Stimulated activated naive B cell treated with anti-CD40 and anti-IgM and Interleukin-4, amounts not matched to agents 10 μg/mL and 1 μg/mL and 100 μg/mL, for 72 hours (primary cell): ENCODE measurements around the gene RNU6-1.
A peak's percentile ranks its signal among the peaks of the same experiment; 100 is the strongest.

Experiments
- ATAC-seq, 2 donors: fragments of 150-1000 bp; cut with Tn5 transposase; replicated peaks; 2 replicates each; pipeline ENCODE4 v1.10.0; 2021; ENCODE audit warnings: moderate library complexity in 1 of 2
- DNase-seq: peaks from one replicate; pipeline ENCODE4 v3.0.0; 2021
- H3K27ac Mint-ChIP-seq: one replicate; pipeline ENCODE4 v1.8.0; 2022; ENCODE audit warnings: mild to moderate bottlenecking, mixed read lengths
- H3K27me3 Mint-ChIP-seq, 2 donors: one replicate each; pipeline ENCODE4 v1.8.0; 2022; ENCODE audit warnings: mixed read lengths in 2 of 2
- H3K36me3 Mint-ChIP-seq, 2 donors: one replicate each; pipeline ENCODE4 v1.8.0; 2022; ENCODE audit warnings: mixed read lengths in 2 of 2, mild to moderate bottlenecking in 1 of 2
- H3K4me1 Mint-ChIP-seq, 2 donors: one replicate each; pipeline ENCODE4 v1.8.0; 2022; ENCODE audit warnings: mixed read lengths in 2 of 2, mild to moderate bottlenecking in 1 of 2
- H3K4me3 Mint-ChIP-seq, 2 donors: one replicate each; pipeline ENCODE4 v1.8.0; 2022; ENCODE audit warnings: mild to moderate bottlenecking in 2 of 2, mixed read lengths in 2 of 2, moderate library complexity in 1 of 2
- H3K9me3 Mint-ChIP-seq, 2 donors: one replicate each; pipeline ENCODE4 v1.8.0; 2022; ENCODE audit warnings: mixed read lengths in 2 of 2, mild to moderate bottlenecking in 1 of 2

The RNU6-1 gene

GRCh38 chr15:67839929-67840748, at the start of gene RNU6-1:
Gene RNU6-1 (minus strand): TSS chr15:67840045.
- peak; percentile 94 for DNase-seq
- Mint-ChIP-seq H3K4me1 (peaks cover 28 to 46% of the 10 kb centered on the region in 2 donors), H3K36me3 (peaks cover 4 to 5% of the 10 kb centered on the region in 2 donors), H3K9me3 (no peaks in the 10 kb centered on the region), H3K27ac (peak within 1 kb of the TSS; percentile 99), H3K27me3 (peaks cover 9 to 21% of the 10 kb centered on the region in 2 donors), H3K4me3 (peak within 1 kb of the TSS; percentile 89 to 95)
- ATAC-seq, result peak; percentile 86 to 91

- Mint-ChIP-seq H3K4me1 (peaks cover 5 to 8% of the 10 kb centered on the region in 2 donors), H3K27ac (no peak overlapping the region), H3K4me3 (no peak overlapping the region), H3K9me3 (peaks cover 2 to 11% of the 10 kb centered on the region in 2 donors), H3K27me3 (peaks cover 20 to 37% of the 10 kb centered on the region in 2 donors), H3K36me3 (peaks cover 0 to 11% of the 10 kb centered on the region in 2 donors)
- DNase-seq (no peak), ATAC-seq (no peak)
These were observed 47.9 kb upstream of the RNU6-1 start for GRCh38 chr15:67887776-67888175.

GRCh38 chr15:67885861-67886260, 46.0 kb upstream of the RNU6-1 start:
- DNase-seq (no peak), ATAC-seq (no peak)
- Mint-ChIP-seq H3K9me3 (peaks cover 2 to 11% of the 10 kb centered on the region in 2 donors), H3K27ac (no peak overlapping the region), H3K4me3 (no peak overlapping the region), H3K36me3 (peaks cover 0 to 11% of the 10 kb centered on the region in 2 donors), H3K27me3 (peaks cover 24 to 35% of the 10 kb centered on the region in 2 donors), H3K4me1 (peaks cover 13 to 15% of the 10 kb centered on the region in 2 donors)

GRCh38 chr15:67885175-67885523, 45.3 kb upstream of the RNU6-1 start:
- H3K9me3 Mint-ChIP-seq, result peaks cover 2 to 10% of the 10 kb centered on the region in 2 donors
- H3K4me3 Mint-ChIP-seq, result peak overlapping the region; percentile 76 to 83
- DNase-seq, result no peak
- no peak overlapping the region for H3K27ac Mint-ChIP-seq
- peaks cover 13 to 15% of the 10 kb centered on the region in 2 donors for H3K4me1 Mint-ChIP-seq
- H3K36me3 Mint-ChIP-seq, result peaks cover 0 to 10% of the 10 kb centered on the region in 2 donors
- ATAC-seq, result no peak
- peaks cover 24 to 33% of the 10 kb centered on the region in 2 donors for H3K27me3 Mint-ChIP-seq

GRCh38 chr15:67884514-67885174, 44.8 kb upstream of the RNU6-1 start:
- peaks cover 0 to 4% of the 10 kb centered on the region in 2 donors for H3K36me3 Mint-ChIP-seq

GRCh38 chr15:67884009-67884408, 44.2 kb upstream of the RNU6-1 start:
- Mint-ChIP-seq H3K27me3 (peaks cover 24% of the 10 kb centered on the region in 2 donors), H3K36me3 (no peaks in the 10 kb centered on the region), H3K9me3 (no peaks in the 10 kb centered on the region), H3K27ac (no peak overlapping the region), H3K4me1 (peaks cover 15% of the 10 kb centered on the region in 2 donors), H3K4me3 (peak overlapping the region in 1 of 2 donors; percentile 83)
- ATAC-seq, result no peak
- DNase-seq, result no peak

More at GRCh38 chr15:67884514-67885174, 44.8 kb upstream of the RNU6-1 start:
- Mint-ChIP-seq H3K9me3 (peaks cover under 1 to 5% of the 10 kb centered on the region in 2 donors), H3K4me3 (peak overlapping the region; percentile 76 to 83), H3K27ac (no peak overlapping the region), H3K27me3 (peaks cover 24 to 28% of the 10 kb centered on the region in 2 donors), H3K4me1 (peaks cover 13 to 15% of the 10 kb centered on the region in 2 donors)
- DNase-seq (no peak), ATAC-seq (peak; percentile 72 to 78)

GRCh38 chr15:67883234-67883773, 43.5 kb upstream of the RNU6-1 start:
- ATAC-seq (no peak), DNase-seq (no peak)
- Mint-ChIP-seq H3K4me3 (no peak overlapping the region), H3K9me3 (no peaks in the 10 kb centered on the region), H3K27me3 (peaks cover 19 to 22% of the 10 kb centered on the region in 2 donors), H3K27ac (no peak overlapping the region), H3K4me1 (peaks cover 15% of the 10 kb centered on the region in 2 donors), H3K36me3 (no peaks in the 10 kb centered on the region)

GRCh38 chr15:67882487-67883233, 42.8 kb upstream of the RNU6-1 start:
- no peaks in the 10 kb centered on the region for H3K36me3 Mint-ChIP-seq

GRCh38 chr15:67880651-67881182, 40.9 kb upstream of the RNU6-1 start:
- H3K4me1 Mint-ChIP-seq, result peaks cover 15% of the 10 kb centered on the region in 2 donors
- DNase-seq (no peak), ATAC-seq (peak in 1 of 2 donors; percentile 8)
- no peaks in the 10 kb centered on the region for H3K36me3 Mint-ChIP-seq
- H3K27ac Mint-ChIP-seq, result no peak overlapping the region
- H3K9me3 Mint-ChIP-seq, result no peaks in the 10 kb centered on the region
- H3K27me3 Mint-ChIP-seq, result peaks cover 14% of the 10 kb centered on the region in 2 donors
- no peak overlapping the region for H3K4me3 Mint-ChIP-seq

More at GRCh38 chr15:67882487-67883233, 42.8 kb upstream of the RNU6-1 start:
- Mint-ChIP-seq H3K27me3 (peaks cover 14 to 16% of the 10 kb centered on the region in 2 donors), H3K4me3 (no peak overlapping the region), H3K4me1 (peaks cover 15% of the 10 kb centered on the region in 2 donors), H3K9me3 (no peaks in the 10 kb centered on the region), H3K27ac (no peak overlapping the region)
- ATAC-seq (peak; percentile 38 to 54), DNase-seq (no peak)

GRCh38 chr15:67879440-67880129, 39.7 kb upstream of the RNU6-1 start:
- Mint-ChIP-seq H3K27me3 (peaks cover 7 to 9% of the 10 kb centered on the region in 2 donors), H3K9me3 (no peaks in the 10 kb centered on the region), H3K4me3 (no peak overlapping the region), H3K27ac (no peak overlapping the region), H3K36me3 (no peaks in the 10 kb centered on the region), H3K4me1 (peaks cover 11% of the 10 kb centered on the region in 2 donors)
- DNase-seq, result no peak
- no peak for ATAC-seq

- Mint-ChIP-seq H3K9me3 (peaks cover 0 to 2% of the 10 kb centered on the region in 2 donors), H3K4me1 (peaks cover 10 to 11% of the 10 kb centered on the region in 2 donors), H3K27me3 (peaks cover 11 to 13% of the 10 kb centered on the region in 2 donors), H3K27ac (no peak overlapping the region), H3K4me3 (no peak overlapping the region), H3K36me3 (no peaks in the 10 kb centered on the region)
- no peak for ATAC-seq
- no peak for DNase-seq
These were observed 38.9 kb upstream of the RNU6-1 start for GRCh38 chr15:67878712-67879206.

GRCh38 chr15:67873777-67874176, 33.9 kb upstream of the RNU6-1 start:
- no peak overlapping the region for H3K27ac Mint-ChIP-seq
- H3K27me3 Mint-ChIP-seq, result peaks cover 6 to 10% of the 10 kb centered on the region in 2 donors
- ATAC-seq, result no peak

GRCh38 chr15:67870868-67871408, 31.1 kb upstream of the RNU6-1 start:
- H3K27me3 Mint-ChIP-seq, result peaks cover 12 to 13% of the 10 kb centered on the region in 2 donors
- H3K4me3 Mint-ChIP-seq, result no peak overlapping the region
- ATAC-seq, result no peak
- H3K36me3 Mint-ChIP-seq, result peaks cover 0 to 5% of the 10 kb centered on the region in 2 donors
- H3K27ac Mint-ChIP-seq, result no peak overlapping the region
- peaks cover 5 to 13% of the 10 kb centered on the region in 2 donors for H3K9me3 Mint-ChIP-seq
- H3K4me1 Mint-ChIP-seq, result peaks cover 0 to 6% of the 10 kb centered on the region in 2 donors
- DNase-seq, result no peak

More at GRCh38 chr15:67873777-67874176, 33.9 kb upstream of the RNU6-1 start:
- peaks cover 5 to 13% of the 10 kb centered on the region in 2 donors for H3K9me3 Mint-ChIP-seq
- peaks cover 0 to 6% of the 10 kb centered on the region in 2 donors for H3K4me1 Mint-ChIP-seq
- H3K36me3 Mint-ChIP-seq, result peaks cover 0 to 5% of the 10 kb centered on the region in 2 donors
- no peak for DNase-seq
- H3K4me3 Mint-ChIP-seq, result no peak overlapping the region
